ENCODE results near the gene WFDC1. TPM values are rescaled to one million over a fixed set of nuclear protein-coding genes. Genes with fewer than 3 reads are reported as not detected.

WFDC1 gene
- total RNA-seq, 1 donor from 2014 or later, result 0.14 TPM

DNA sequence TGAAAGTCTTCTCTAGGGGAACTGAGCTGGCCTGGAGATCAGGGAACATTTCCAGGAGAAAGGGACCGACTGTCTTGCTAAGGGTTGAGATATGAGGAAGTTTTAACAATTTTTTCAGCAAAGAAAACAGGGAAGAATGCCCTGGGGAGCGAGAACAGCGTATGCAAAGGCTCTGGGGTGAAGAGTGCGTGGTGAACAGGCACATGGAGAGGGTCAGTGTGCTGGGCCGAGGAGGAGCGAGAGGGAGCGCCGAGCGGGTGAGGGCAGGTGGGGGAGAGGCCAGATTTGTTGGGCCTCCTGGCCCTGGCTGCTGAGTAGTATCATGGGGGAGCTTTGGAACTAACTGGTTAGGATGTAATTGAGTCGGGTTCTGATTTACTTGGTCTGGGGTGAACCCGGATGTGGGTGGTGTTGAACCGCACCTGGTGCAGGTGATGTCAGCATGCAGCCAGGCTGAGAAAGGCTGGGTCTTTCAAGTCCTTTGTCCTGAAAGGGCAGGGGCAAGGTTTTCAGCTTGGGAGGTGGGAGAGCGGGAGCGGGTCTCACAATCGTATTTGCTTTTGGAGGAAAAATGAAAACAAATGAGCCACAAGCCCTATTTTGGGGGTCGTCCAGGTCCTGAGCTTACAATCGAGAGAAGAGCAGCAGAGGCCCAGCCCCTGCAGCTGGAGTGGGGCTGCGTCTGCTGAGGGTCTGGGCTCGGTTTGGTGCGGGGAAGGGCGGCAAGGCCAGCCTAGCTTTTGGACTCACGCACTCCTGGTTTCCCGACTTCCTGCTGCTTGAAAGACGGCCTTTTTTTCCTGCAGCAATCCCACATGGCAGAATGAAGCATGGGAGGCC lies 11.1 kb upstream of the WFDC1 start:
- peak overlapping the region; percentile 53 for H3K27ac Mint-ChIP-seq (ENCODE audit: unreplicated experiment)
- no peaks in the 10 kb centered on the region for H3K9me3 Mint-ChIP-seq
- TF ChIP-seq, protein P1, sequence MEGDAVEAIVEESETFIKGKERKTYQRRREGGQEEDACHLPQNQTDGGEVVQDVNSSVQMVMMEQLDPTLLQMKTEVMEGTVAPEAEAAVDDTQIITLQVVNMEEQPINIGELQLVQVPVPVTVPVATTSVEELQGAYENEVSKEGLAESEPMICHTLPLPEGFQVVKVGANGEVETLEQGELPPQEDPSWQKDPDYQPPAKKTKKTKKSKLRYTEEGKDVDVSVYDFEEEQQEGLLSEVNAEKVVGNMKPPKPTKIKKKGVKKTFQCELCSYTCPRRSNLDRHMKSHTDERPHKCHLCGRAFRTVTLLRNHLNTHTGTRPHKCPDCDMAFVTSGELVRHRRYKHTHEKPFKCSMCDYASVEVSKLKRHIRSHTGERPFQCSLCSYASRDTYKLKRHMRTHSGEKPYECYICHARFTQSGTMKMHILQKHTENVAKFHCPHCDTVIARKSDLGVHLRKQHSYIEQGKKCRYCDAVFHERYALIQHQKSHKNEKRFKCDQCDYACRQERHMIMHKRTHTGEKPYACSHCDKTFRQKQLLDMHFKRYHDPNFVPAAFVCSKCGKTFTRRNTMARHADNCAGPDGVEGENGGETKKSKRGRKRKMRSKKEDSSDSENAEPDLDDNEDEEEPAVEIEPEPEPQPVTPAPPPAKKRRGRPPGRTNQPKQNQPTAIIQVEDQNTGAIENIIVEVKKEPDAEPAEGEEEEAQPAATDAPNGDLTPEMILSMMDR (conservative IDR thresholded peaks at IDR 0.05), result no peak
- H3K4me3 Mint-ChIP-seq, result peak overlapping the region; percentile 4
- peaks cover 35% of the 10 kb centered on the region for H3K4me1 Mint-ChIP-seq
- no peak for DNase-seq (ENCODE audit: low read depth, low spot score)
- no peaks in the 10 kb centered on the region for H3K36me3 Mint-ChIP-seq (ENCODE audit: low read depth)
- peaks cover 11% of the 10 kb centered on the region for H3K27me3 Mint-ChIP-seq (ENCODE audit: low read depth)

DNA sequence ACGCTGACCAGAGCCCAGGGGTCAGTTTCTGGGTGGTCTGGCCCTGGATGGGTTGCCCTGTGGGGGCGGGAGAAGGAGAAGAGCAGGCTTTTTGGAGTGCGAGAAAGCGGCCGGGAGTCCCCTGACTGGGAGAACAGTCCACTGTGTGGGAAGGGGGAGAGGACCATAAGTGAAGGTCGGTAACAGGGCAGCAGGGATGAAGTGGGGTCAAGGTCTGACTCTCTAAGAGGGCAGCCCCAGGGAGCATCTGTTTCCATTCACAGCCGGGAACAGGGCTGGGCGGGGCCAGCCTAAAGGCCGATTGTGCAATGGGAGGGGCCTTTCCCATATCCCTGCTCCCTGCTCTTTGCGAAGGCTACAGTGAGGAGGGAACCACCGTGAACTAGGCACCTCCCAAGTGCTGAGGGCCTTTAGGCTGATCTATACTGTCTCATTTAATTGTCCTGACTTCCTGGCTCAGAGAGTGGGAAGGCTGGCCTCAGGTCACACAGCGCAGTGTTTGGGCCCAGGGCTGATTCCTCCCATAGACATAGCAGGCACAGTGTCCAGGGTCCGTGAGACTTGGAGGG lies 10.4 kb upstream of the WFDC1 start:
- no peaks in the 10 kb centered on the region for H3K9me3 Mint-ChIP-seq
- no peaks in the 10 kb centered on the region for H3K36me3 Mint-ChIP-seq (ENCODE audit: low read depth)
- peaks cover 28% of the 10 kb centered on the region for H3K4me1 Mint-ChIP-seq
- DNase-seq (ENCODE audit: low read depth, low spot score), result peak; percentile 56
- peak overlapping the region; percentile 53 for H3K27ac Mint-ChIP-seq (ENCODE audit: unreplicated experiment)
- peaks cover 12% of the 10 kb centered on the region for H3K27me3 Mint-ChIP-seq (ENCODE audit: low read depth)
- peak overlapping the region; percentile 4 for H3K4me3 Mint-ChIP-seq
- TF ChIP-seq, protein P1 (conservative IDR thresholded peaks at IDR 0.05), result no peak

DNA sequence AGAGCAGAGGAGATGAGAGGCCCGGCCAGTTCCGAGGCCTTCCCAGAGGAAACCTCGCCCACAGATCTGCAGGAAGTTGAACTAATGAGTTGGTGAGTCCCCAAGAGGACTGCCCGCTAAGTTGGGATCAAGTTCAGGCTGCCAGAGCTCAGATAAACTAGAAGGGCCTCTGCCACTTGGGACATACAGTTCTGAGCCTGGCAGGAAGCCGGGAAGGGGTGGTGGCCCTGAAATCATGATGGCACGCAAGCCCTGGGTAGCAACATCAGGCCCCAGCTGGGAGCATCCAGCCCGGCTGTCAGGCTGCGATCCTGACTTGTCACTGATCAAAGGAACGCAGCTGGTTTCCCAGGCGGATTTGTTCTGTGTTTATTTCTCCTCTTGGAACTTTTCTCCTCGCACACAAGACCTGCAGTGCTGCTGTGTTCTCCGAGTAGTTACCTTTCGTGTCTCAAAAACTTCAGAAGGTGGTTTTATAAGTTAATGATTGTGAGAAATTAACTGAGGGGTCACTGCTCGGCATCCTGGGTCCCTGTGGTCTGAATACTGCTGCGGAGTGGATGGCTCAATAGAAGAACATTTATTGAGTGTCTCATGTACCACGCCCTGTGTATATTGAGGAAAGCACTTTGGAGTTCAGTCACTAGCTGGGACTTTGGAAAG lies 8.0 kb upstream of the WFDC1 start:
- Mint-ChIP-seq H3K27me3 (ENCODE audit: low read depth) (peaks cover 25% of the 10 kb centered on the region), H3K36me3 (ENCODE audit: low read depth) (no peaks in the 10 kb centered on the region)

DNA sequence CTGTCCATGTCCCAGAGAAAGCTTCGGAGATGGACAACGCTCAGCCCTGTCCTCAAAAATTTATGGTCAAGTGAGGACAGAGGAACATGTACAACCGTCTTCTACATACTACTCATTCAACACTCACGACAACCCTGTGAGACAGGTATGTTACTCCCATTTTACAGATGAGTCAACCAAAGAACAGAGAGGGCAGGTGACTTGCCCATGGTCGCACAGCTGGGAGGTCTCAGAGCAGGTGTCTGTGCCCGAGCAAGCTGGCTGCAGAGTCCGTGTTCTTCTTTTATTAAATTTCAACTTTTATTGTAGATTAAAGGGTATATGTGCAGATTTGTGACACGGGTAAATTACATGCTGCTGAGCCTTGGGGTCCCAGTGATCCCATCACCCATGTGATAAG lies 5.8 kb upstream of the WFDC1 start:
- no peak overlapping the region for H3K27ac Mint-ChIP-seq (ENCODE audit: unreplicated experiment)
- TF ChIP-seq, protein P1 (conservative IDR thresholded peaks at IDR 0.05), result no peak
- DNase-seq (ENCODE audit: low read depth, low spot score), result no peak
- peaks cover 22% of the 10 kb centered on the region for H3K4me1 Mint-ChIP-seq
- no peaks in the 10 kb centered on the region for H3K9me3 Mint-ChIP-seq
- H3K27me3 Mint-ChIP-seq (ENCODE audit: low read depth), result peaks cover 29% of the 10 kb centered on the region
- no peak overlapping the region for H3K4me3 Mint-ChIP-seq
- no peaks in the 10 kb centered on the region for H3K36me3 Mint-ChIP-seq (ENCODE audit: low read depth)

More for the DNA sequence above, 8.0 kb upstream of the WFDC1 start:
- TF ChIP-seq, protein P1 (conservative IDR thresholded peaks at IDR 0.05), result no peak
- Mint-ChIP-seq H3K9me3 (no peaks in the 10 kb centered on the region), H3K4me3 (no peak overlapping the region), H3K27ac (ENCODE audit: unreplicated experiment) (no peak overlapping the region), H3K4me1 (peaks cover 29% of the 10 kb centered on the region)
- DNase-seq (ENCODE audit: low read depth, low spot score), result no peak

DNA sequence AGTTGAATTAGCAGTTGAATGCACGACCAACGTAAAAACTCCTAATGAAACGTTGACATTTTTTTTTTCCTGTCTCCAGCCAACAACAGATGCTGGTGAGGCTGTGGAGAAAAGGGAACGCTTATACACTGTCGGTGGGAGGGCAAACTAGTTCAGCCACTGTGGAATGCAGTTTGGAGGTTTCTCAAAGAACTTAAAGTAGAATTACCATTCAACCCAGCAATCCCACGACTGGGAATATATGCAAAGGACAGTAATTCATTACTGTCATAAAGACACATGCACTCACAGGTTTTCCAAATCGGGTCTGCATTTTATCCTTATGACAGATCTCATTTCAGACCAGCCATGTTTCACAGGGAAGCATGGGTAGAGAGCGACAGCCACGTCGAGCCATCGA lies 3.5 kb upstream of the WFDC1 start:
- Mint-ChIP-seq H3K9me3 (no peaks in the 10 kb centered on the region), H3K4me3 (no peak overlapping the region), H3K27me3 (ENCODE audit: low read depth) (peaks cover 53% of the 10 kb centered on the region), H3K27ac (ENCODE audit: unreplicated experiment) (no peak overlapping the region), H3K36me3 (ENCODE audit: low read depth) (no peaks in the 10 kb centered on the region), H3K4me1 (peaks cover 25% of the 10 kb centered on the region)
- TF ChIP-seq, protein P1 (conservative IDR thresholded peaks at IDR 0.05), result no peak
- DNase-seq (ENCODE audit: low read depth, low spot score), result no peak

All from neural crest cell (in vitro differentiated cells).